Measurements from ENCODE around the gene PABPN1.

The PABPN1 gene

DNA sequence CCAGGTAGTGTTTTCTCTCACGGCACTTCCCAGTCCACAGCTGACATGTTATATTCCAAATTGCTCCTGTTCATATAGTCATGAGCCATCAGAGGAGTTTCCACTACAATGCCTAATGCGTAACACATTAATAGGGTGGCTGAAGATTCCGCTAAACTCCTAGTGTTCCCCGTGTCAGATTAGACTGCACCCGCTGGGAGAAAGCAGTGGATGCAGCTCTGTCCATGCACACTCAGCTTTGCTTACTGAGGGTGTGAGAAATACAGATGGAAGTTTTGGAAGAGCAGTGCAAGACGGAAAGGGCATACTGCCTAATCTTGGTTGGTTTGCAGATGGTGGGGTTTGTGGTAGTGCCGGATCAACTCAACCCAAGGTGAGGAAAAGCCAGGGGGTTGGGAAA is 24.2 kb upstream of the PABPN1 start:
- H3K27ac Mint-ChIP-seq = no peak overlapping the region
- H3K36me3 Mint-ChIP-seq = peaks cover 24% of the 10 kb centered on the region
- H3K4me1 Mint-ChIP-seq = peaks cover 33% of the 10 kb centered on the region
- CTCF ChIA-PET = interaction anchor here (1.2 to 2.2 kb wide), 7 partner anchors 10 to 176 kb away, joined by 3 to 10 read pairs (median 3); partner anchors contain the start of genes HOMEZ and PABPN1
- H3K4me3 Mint-ChIP-seq = no peak overlapping the region
- no peak for DNase-seq
- H3K9me3 Mint-ChIP-seq = no peaks in the 10 kb centered on the region
- peaks cover 5% of the 10 kb centered on the region for H3K27me3 Mint-ChIP-seq

DNA sequence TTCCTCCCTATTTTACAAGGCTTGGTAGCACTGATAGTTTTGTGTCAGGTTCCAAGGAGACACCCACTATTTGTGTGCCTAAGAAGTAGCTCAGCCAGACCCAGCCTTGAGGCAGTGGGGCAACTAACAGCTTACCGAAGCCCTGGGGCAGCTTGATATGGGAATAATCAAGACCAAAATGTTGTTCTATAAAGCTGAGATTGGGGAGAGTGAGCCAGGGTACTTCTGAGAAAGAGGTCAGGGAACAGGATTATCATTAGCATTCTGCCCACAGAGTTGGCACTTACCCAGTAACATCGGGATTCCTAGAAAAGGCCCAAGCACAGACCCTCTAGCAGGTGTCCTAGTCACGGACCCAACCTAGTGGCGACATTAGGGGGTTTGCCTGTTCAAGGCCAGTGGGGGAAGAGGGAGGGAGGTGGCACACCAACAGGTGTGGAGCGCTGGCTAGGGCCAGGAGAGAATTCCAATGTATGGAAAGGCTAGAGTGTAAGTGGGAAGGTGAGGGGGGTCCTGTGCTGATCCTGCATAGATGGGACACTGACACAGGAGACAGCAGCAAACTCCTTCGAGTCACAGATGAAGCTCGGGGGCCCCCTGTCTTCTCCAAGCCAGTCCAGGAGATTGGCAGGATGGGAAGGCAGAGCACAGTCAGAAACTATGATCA is 23.5 kb upstream of the PABPN1 start:
- peak overlapping the region; percentile 82 for H3K27ac Mint-ChIP-seq
- CTCF ChIA-PET = interaction anchor here (0.6 to 3.5 kb wide), 5 partner anchors 11 to 177 kb away, joined by 3 to 32 read pairs (median 6); partner anchors contain the start of genes HOMEZ and PABPN1
- no peak overlapping the region for H3K4me3 Mint-ChIP-seq

DNA sequence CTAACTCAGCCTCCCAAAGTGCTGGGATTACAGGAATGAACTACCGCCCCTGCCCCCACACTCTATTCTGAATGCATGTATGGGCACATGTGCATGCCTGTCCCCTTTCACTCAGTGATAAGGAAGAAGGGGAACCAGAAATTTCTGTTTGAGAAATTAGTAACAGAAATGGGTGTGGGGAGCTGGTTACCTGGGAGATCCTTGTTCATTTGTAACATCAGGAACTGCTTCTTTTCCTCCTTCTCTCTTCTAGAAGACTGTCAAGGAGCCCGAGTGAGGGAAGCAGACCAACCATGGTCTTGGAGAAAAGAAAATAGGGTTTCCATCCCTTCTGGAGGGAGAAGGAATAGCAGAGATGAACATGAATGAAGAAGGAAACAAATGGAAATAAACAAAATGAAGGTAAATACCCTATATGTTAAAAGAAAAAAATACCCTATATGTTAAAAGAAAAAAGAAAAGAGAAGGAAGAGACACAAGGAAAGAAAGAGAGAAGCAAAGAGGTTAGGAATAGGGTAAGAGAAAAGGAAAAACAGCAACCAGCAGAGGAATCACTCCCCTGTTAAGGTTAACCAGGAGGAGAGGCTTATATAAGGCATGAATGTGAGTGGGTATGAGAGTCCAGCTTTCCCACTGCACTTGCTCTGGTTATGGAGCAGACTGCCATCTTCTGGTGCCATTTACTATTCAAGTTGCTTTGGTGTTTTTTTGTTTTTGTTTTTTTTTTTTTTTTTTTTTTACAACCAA is 21.9 kb upstream of the PABPN1 start:
- Mint-ChIP-seq H3K36me3 (peaks cover 28% of the 10 kb centered on the region), H3K9me3 (no peaks in the 10 kb centered on the region), H3K4me3 (peak overlapping the region; percentile 97), H3K4me1 (peaks cover 44% of the 10 kb centered on the region), H3K27me3 (peaks cover 15% of the 10 kb centered on the region), H3K27ac (peak overlapping the region; percentile 96)
- DNase-seq = peak; percentile 40
- CTCF ChIA-PET = interaction anchor here (0.7 to 3.5 kb wide), 7 partner anchors 11 to 642 kb away, joined by 3 to 32 read pairs (median 8); partner anchors contain the start of gene HOMEZ

More for the DNA sequence above, 23.5 kb upstream of the PABPN1 start:
- Mint-ChIP-seq H3K36me3 (peaks cover 26% of the 10 kb centered on the region), H3K4me1 (peaks cover 36% of the 10 kb centered on the region), H3K9me3 (no peaks in the 10 kb centered on the region), H3K27me3 (peaks cover 8% of the 10 kb centered on the region)
- DNase-seq = no peak

GRCh38 chr14:23299986-23300686 is 21.1 kb upstream of the PABPN1 start:
- CTCF ChIA-PET = interaction anchor here (1.0 to 3.5 kb wide), 13 partner anchors 12 to 232 kb away, joined by 3 to 32 read pairs (median 6); partner anchors contain the start of genes ACIN1, HOMEZ and PABPN1
- no peak for DNase-seq
- Mint-ChIP-seq H3K36me3 (peaks cover 28% of the 10 kb centered on the region), H3K9me3 (no peaks in the 10 kb centered on the region), H3K4me1 (peaks cover 38% of the 10 kb centered on the region), H3K27ac (peak overlapping the region; percentile 96), H3K27me3 (peaks cover 15% of the 10 kb centered on the region), H3K4me3 (peak overlapping the region; percentile 97)

DNA sequence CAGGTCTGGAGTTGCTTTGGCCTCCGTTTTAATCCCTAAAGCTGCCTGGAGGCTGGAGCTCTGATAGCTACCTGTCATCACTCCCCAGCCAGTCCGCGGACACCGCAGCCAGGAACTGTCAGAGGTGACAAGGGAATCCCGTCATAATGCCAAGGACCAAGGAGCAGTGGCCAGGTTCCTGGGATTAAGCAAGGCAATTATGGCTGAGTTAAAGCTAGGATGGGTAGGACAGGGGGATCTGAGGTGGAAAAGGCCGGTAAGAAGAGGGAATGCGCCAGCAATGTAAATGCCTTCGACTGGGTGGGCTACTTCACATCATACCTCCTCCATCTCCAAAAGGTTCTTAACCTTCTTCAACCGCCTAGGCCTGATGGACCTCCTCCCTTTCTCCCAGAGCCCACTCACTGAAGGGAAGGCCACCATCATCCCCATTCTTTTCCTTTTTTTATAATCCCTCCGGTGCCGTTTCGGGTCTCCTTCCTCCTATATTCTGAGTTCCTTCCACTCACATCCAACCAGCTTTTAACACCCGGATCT is 20.5 kb upstream of the PABPN1 start:
- Mint-ChIP-seq H3K9me3 (no peaks in the 10 kb centered on the region), H3K4me1 (peaks cover 35% of the 10 kb centered on the region), H3K27me3 (peaks cover 20% of the 10 kb centered on the region), H3K27ac (peak overlapping the region; percentile 96), H3K4me3 (peak overlapping the region; percentile 97), H3K36me3 (peaks cover 24% of the 10 kb centered on the region)
- DNase-seq = peak; percentile 46
- CTCF ChIA-PET = interaction anchor here (0.7 to 3.5 kb wide), 15 partner anchors 8 to 233 kb away, joined by 3 to 32 read pairs (median 4); partner anchors contain the start of genes ACIN1, HOMEZ and PABPN1

DNA sequence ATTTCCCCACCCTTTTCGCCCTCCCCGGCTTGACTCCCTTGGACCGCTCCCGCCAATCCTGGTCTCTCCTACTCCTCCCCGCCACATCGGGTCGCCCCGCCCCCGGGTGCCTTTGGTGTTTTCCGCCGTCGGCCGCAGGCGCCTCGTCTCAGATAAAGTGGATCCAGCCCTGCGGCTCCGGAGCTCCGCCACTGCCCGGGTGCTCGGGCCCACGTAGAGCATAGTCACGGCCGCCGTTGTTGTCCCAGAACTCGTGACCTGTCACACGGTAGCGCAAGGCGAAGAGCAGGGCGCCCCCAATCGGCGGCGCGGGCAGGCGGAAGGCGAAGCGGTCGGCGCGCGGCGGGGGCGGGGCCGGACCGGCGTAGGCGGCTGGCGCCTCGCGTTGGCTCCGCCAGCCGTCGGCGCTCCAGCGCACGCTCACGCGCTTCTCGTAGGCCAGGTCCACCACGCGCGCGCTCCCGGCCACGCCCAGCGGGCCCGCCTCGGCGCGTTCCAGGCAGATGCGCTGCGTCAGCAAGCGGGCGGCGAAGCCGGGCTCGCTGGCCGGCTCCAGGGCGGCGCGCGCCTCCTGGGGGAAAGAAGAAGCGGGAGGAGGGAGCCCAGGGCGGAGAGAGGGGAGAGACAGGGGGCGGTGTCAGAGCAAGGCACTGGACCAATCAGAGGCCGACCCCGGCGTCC is 19.8 kb upstream of the PABPN1 start:
- Mint-ChIP-seq H3K36me3 (peaks cover 24% of the 10 kb centered on the region), H3K27me3 (peaks cover 26% of the 10 kb centered on the region), H3K4me3 (peak overlapping the region; percentile 97), H3K27ac (peak overlapping the region; percentile 100), H3K9me3 (no peaks in the 10 kb centered on the region), H3K4me1 (peaks cover 36% of the 10 kb centered on the region)
- CTCF ChIA-PET = interaction anchor here (0.7 to 3.5 kb wide), 14 partner anchors 9 to 233 kb away, joined by 3 to 32 read pairs (median 4); partner anchors contain the start of genes ACIN1, HOMEZ and PABPN1
- DNase-seq = peak; percentile 97

DNA sequence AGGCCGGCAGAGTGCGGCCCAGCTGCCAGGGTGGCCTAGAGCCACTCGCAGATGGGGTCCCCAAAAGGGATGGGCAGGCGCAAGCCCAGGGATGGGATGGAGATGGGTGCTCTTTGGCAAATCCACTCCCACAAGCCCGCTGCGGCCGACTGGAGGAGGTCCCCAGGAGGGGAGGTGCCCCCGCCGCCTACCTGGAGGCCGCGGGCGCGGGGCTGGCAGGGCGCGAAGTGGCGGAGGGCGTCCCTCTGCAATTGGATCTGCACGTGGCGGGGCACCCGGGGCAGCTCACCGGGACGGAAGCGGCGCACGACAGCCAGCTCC is 19.3 kb upstream of the PABPN1 start:
- H3K36me3 Mint-ChIP-seq = peaks cover 21% of the 10 kb centered on the region
- H3K4me3 Mint-ChIP-seq = peak overlapping the region; percentile 97
- peaks cover 31% of the 10 kb centered on the region for H3K27me3 Mint-ChIP-seq
- DNase-seq = no peak
- H3K27ac Mint-ChIP-seq = peak overlapping the region; percentile 100
- peaks cover 36% of the 10 kb centered on the region for H3K4me1 Mint-ChIP-seq
- H3K9me3 Mint-ChIP-seq = no peaks in the 10 kb centered on the region
- CTCF ChIA-PET = interaction anchor here (0.9 to 3.5 kb wide), 5 partner anchors 9 to 234 kb away, joined by 3 to 32 read pairs (median 5); partner anchors contain the start of genes HOMEZ and PABPN1

DNA sequence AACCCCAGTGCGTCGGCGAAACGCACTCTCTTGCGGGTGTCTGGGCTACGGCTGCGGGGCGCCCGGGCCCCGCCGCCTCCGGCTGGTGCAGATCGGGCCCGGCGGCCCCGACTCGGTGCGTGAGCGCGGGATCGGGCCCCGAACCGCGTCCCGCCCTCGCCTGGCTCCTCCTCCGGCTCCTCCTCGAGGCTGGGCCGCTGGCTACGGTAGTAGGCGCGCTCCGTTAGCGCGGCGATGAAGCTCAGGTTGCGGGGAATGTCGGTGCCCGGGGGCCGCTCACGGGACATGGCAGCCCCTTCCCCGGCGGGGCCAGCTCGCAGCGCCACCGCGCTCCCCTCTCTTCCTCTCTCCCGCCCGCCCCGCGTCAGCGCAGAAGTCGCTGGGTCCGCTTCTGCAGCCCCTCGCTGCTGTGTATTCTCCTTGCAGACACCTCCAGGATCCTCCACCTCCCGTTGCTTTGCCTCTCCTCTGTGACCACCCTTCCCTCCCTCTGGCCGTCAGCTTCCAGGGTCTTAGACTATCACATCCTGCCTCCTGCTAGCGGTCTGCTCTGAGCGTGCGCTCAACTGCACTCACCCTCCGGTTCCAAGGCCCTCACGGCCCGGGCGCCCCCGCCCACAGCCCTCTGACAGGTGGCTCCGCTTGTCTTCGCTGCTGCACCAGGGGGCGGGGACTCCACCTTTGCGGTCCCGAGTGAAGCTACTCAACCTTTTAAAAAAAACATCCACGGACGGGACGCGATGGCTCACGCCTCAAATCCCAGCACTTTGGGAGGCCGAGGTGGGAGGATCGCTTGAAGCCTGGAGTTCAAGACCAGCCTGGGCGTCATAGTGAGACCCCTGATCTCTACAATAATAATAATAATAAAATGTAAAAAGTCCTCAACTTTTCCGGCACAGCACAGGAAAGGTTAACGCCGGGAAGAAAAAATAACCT is 18.7 kb upstream of the PABPN1 start, which contains the start of gene PPP1R3E:
TSS of gene PPP1R3E (minus strand) at position 570 of the 936 bp plus-strand sequence. CDS start at position 287, 283 bp downstream.
- DNase-seq = peak; percentile 95
- peaks cover 19% of the 10 kb centered on the region for H3K36me3 Mint-ChIP-seq
- H3K27me3 Mint-ChIP-seq = peaks cover 38% of the 10 kb centered on the region
- peak within 1 kb of the TSS; percentile 100 for H3K27ac Mint-ChIP-seq
- H3K4me1 Mint-ChIP-seq = peaks cover 39% of the 10 kb centered on the region
- peak within 1 kb of the TSS; percentile 97 for H3K4me3 Mint-ChIP-seq
- no peaks in the 10 kb centered on the region for H3K9me3 Mint-ChIP-seq
- CTCF ChIA-PET = interaction anchor here (0.6 to 3.5 kb wide), 4 partner anchors 16 to 258 kb away, joined by 3 to 32 read pairs (median 4); partner anchors contain the start of genes HOMEZ and PABPN1

GRCh38 chr14:23306412-23307145 is 14.7 kb upstream of the PABPN1 start, which contains the start of gene BCL2L2:
Gene BCL2L2, plus strand, starts transcription at chr14:23306833. Its CDS starts 935 bp downstream, at chr14:23307768.
- Mint-ChIP-seq H3K4me1 (peaks cover 19% of the 10 kb centered on the region), H3K4me3 (peak within 1 kb of the TSS; percentile 26)

DNA sequence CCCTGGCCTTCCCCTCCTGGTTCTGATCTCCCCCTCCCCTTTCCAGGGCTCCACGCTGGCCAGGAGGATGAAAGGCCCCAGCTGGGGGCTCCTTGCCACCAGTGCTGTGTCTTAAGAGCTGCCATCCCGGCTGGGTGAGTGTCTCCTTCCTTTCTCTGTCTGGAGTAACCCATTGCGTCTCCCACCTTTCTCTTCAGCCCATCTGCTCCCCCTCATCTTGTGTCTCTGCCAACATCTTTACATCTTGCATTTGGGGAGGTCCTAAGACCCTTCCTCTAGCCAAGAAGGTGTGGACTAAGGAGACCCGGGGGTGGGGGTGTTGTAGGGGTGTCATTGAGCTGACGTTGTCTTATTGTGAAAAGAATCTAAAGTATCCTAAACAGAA is 14.1 kb upstream of the PABPN1 start:
- CTCF ChIA-PET = interaction anchor here (1.3 to 1.5 kb wide), 2 partner anchors 10 to 14 kb away, joined by 5 read pairs; partner anchors contain the start of gene PABPN1
- Mint-ChIP-seq H3K36me3 (peaks cover 4% of the 10 kb centered on the region), H3K27ac (no peak overlapping the region), H3K4me1 (peaks cover 19% of the 10 kb centered on the region), H3K4me3 (no peak overlapping the region), H3K27me3 (peaks cover 81% of the 10 kb centered on the region), H3K9me3 (no peaks in the 10 kb centered on the region)
- no peak for DNase-seq

More at GRCh38 chr14:23306412-23307145, 14.7 kb upstream of the PABPN1 start, which contains the start of gene BCL2L2:
- CTCF ChIA-PET = interaction anchor here (1.3 to 1.5 kb wide), 2 partner anchors 10 to 14 kb away, joined by 5 read pairs; partner anchors contain the start of gene PABPN1
- H3K9me3 Mint-ChIP-seq = no peaks in the 10 kb centered on the region
- peaks cover 75% of the 10 kb centered on the region for H3K27me3 Mint-ChIP-seq
- H3K27ac Mint-ChIP-seq = no peak within 1 kb of the TSS
- DNase-seq = peak; percentile 42
- H3K36me3 Mint-ChIP-seq = peaks cover 4% of the 10 kb centered on the region

Data from activated naive CD4-positive, alpha-beta T cell treated with anti-CD3 and anti-CD28 coated beads, Interleukin-2, amount 10 ng/mL, durations not matched to agents 7 days and 5 days (primary cell).